Neutrophil (primary cell): ENCODE results near the gene LAPTM5.
A peak's percentile ranks its signal among the peaks of the same experiment; 100 is the strongest.

Experiments used
- H3K27ac ChIP-seq: fragments of 200-600 bp; sonication (generic); 2 replicates; pipeline ENCODE4 v1.5.1; 2016; ENCODE audit warnings: mild to moderate bottlenecking, moderate library complexity
- H3K27me3 ChIP-seq: fragments of 200-600 bp; sonication (generic); 2 replicates; pipeline ENCODE4 v1.6.0; 2016; ENCODE audit warnings: mild to moderate bottlenecking
- H3K36me3 ChIP-seq: fragments of 200-600 bp; sonication (generic); 2 replicates; pipeline ENCODE4 v1.5.1; 2017
- H3K4me1 ChIP-seq, 2 experiments: fragments of 200-600 bp in 1 of 2; sonication (generic) in 1 of 2; 1 replicate in 1 of 2; 2 replicates in 1 of 2; pipeline versions ENCODE4 v1.5.1 to v1.6.1; 2013 to 2016; ENCODE audit warnings: low read depth in 1 of 2, low read length in 1 of 2, mild to moderate bottlenecking in 1 of 2, moderate library complexity in 1 of 2; ENCODE audit not compliant: control insufficient read depth in 1 of 2, insufficient read depth in 1 of 2
- H3K4me3 ChIP-seq, 2 experiments: fragments of 200-600 bp in 1 of 2; sonication (generic) in 1 of 2; 1 replicate in 1 of 2; 2 replicates in 1 of 2; pipeline ENCODE4 v1.5.1; 2013 to 2016; ENCODE audit warnings: low read depth in 1 of 2, low read length in 1 of 2, mild to moderate bottlenecking in 1 of 2, moderate library complexity in 1 of 2
- H3K9me3 ChIP-seq: fragments of 200-600 bp; sonication (generic); 2 replicates; pipeline ENCODE4 v1.5.1; 2016
- TF ChIP-seq, protein P1 (sequence below): fragments of 200-600 bp; sonication (generic); IDR thresholded peaks from 2 replicates; pipeline ENCODE4 v1.5.1; 2016; ENCODE audit warnings: antibody characterized with exemption

LAPTM5 gene

DNA sequence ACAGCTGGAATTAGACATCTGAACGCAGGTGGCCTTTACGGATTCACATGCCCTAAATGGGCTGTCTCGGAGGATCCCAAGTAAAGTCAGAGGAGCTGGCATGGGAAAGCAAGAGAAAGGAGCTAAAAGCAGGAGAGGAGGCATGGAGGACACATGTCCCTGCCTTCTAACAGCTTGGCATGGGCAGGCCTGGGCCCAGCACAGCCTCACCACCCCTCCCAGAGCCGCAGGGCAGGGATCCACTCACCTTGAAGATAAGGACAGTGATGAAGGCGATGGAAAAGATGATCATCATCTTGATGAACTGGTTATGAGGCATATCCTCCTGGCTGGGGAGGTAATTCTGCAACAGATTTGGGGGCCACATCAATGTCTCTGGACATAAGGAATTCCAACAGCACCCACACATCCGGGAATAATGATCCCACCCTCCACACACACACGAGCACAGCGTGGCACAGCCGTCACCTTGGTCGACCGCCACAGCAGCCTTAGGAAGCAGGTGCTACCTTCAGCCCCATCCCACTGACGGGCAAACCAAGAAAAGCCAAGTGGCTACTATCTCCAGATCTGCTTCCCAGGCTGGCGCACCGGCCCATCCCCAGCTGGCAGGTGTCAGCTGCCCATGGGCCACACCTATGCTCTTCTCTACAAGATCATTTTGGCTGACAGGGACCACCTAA lies 20.1 kb downstream of the LAPTM5 start:
- Histone ChIP-seq H3K36me3 (peaks cover 100% of the 10 kb centered on the region), H3K4me1 (peaks cover 27 to 56% of the 10 kb centered on the region in 2 experiments), H3K27me3 (no peaks in the 10 kb centered on the region), H3K9me3 (peaks cover 7% of the 10 kb centered on the region), H3K27ac (peak overlapping the region; percentile 100), H3K4me3 (no peak overlapping the region)
- TF ChIP-seq, protein P1, sequence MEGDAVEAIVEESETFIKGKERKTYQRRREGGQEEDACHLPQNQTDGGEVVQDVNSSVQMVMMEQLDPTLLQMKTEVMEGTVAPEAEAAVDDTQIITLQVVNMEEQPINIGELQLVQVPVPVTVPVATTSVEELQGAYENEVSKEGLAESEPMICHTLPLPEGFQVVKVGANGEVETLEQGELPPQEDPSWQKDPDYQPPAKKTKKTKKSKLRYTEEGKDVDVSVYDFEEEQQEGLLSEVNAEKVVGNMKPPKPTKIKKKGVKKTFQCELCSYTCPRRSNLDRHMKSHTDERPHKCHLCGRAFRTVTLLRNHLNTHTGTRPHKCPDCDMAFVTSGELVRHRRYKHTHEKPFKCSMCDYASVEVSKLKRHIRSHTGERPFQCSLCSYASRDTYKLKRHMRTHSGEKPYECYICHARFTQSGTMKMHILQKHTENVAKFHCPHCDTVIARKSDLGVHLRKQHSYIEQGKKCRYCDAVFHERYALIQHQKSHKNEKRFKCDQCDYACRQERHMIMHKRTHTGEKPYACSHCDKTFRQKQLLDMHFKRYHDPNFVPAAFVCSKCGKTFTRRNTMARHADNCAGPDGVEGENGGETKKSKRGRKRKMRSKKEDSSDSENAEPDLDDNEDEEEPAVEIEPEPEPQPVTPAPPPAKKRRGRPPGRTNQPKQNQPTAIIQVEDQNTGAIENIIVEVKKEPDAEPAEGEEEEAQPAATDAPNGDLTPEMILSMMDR: no peak

DNA sequence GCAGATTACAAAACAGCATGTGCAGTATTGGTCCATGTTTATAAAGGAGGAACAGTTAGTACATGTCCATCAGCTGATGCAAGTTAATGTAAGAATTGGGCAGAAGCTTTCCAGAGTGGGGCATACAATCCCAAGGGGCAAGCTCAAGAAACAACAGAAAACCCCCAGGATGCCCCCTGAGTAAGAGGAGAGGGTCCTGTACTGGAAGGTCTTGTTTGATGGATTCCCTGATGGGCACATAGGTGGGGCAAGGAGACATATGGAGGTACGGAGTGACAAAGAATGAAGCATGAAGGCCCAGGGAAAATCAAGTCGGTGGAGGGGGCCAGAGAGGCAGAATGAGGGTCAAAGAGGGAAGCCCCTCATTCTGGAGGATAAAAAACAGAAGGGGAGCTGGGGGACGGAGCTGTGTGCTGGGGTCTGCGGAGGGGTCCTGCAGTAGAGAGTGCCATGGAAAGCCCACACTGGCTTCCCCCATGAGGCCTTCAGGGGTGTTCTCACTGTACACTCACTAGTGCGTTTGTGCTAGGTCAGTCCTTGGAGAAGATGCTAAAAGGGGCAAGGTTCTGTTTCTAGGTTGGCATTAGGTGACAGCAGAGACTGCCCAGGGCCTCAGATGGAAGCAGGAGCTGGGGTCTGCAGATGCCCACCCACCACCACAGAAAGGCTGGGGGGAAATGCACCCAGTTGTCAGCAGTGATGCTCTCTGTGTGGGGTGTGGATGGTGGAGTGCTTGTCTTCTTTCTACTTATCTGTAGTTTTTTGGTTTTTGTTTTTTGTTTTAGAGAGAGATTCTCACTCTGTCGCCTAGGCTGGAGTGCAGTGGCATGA lies 21.7 kb downstream of the LAPTM5 start:
- no peaks in the 10 kb centered on the region for H3K27me3 ChIP-seq
- no peak overlapping the region for H3K4me3 ChIP-seq
- TF ChIP-seq, protein P1: no peak
- H3K4me1 ChIP-seq: peaks cover 20 to 49% of the 10 kb centered on the region in 2 experiments
- H3K36me3 ChIP-seq: peaks cover 88% of the 10 kb centered on the region
- H3K9me3 ChIP-seq: peaks cover 7% of the 10 kb centered on the region
- peak overlapping the region; percentile 77 for H3K27ac ChIP-seq

DNA sequence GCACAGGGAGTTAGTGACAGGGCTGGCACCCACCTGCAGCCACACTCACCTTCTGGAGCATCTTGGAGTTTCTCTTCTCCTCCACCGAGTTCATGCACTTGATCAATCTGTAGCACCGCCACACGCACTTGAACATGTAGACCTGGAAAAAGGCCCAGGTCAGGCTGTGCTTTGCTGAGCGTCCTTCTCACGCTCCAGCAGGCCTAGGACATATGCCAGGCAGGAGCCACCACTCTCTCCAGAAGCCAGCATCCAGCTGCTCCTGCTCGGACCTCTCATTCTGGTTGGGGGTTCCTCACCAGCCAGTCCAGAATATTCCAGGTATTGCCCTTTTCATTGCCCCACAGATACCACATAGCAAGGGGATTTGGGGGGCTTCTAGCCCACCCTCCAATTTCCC lies 22.4 kb downstream of the LAPTM5 start:
- Histone ChIP-seq H3K27me3 (no peaks in the 10 kb centered on the region), H3K4me3 (no peak overlapping the region), H3K36me3 (peaks cover 81% of the 10 kb centered on the region), H3K27ac (peak overlapping the region; percentile 77), H3K9me3 (peaks cover 7% of the 10 kb centered on the region), H3K4me1 (peaks cover 23 to 47% of the 10 kb centered on the region in 2 experiments)
- TF ChIP-seq, protein P1: no peak

DNA sequence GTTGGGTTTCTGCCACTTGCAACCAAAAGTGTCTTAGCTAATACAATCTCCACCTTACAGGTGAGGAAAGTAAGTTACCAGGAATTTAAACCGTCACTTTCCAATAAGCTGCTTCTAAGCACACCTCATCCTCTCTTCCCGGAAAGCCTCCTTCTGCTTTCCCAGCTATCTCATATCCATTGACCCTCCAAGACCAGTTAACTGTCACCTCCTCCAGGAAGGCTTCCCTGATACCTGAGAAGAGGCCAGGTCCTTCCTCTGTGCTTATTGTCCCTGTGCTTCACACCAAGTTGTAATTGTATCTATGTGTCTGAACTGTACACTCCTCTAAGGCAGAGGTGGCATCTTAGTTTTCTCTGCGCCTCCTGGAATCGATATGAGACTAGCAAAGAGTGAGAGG lies 23.0 kb downstream of the LAPTM5 start:
- Histone ChIP-seq H3K27me3 (no peaks in the 10 kb centered on the region), H3K36me3 (peaks cover 75% of the 10 kb centered on the region), H3K27ac (peak overlapping the region; percentile 77), H3K4me3 (no peak overlapping the region), H3K4me1 (peaks cover 23 to 49% of the 10 kb centered on the region in 2 experiments), H3K9me3 (peaks cover 7% of the 10 kb centered on the region)
- TF ChIP-seq, protein P1: no peak

DNA sequence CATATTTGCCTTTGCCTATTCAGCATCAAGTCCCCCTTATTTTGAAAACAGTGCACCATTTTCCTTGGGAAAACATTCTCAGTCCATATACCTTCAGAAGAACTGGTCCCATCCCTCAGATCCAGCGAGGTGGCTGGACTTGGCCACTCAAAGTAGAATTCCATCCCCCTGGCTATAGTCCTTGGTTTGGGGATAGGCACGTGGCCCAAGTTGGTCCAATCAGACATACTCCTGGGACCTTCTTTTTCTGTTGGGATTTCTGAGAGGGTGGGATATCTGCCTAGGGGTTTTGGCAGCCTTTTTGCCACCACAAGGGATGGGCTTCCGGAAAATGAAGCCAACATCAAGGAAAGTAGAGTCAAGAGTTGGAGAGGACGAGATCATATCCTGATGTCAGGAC lies 23.5 kb downstream of the LAPTM5 start:
- no peak overlapping the region for H3K4me3 ChIP-seq
- peak overlapping the region; percentile 77 for H3K27ac ChIP-seq
- H3K4me1 ChIP-seq: peaks cover 23 to 44% of the 10 kb centered on the region in 2 experiments
- H3K27me3 ChIP-seq: no peaks in the 10 kb centered on the region
- peaks cover 7% of the 10 kb centered on the region for H3K9me3 ChIP-seq
- H3K36me3 ChIP-seq: peaks cover 71% of the 10 kb centered on the region
- TF ChIP-seq, protein P1: no peak
